ENCODE data around the gene SEMA3B. TPM values are rescaled to one million over a fixed set of nuclear protein-coding genes. Genes with fewer than 3 reads are reported as not detected.

Gene SEMA3B
- total RNA-seq, 1 experiment from 2014 or later, result 6.4 TPM

- Histone ChIP-seq H3K27ac (ENCODE audit: insufficient read length, low read depth, low read length) (no peak overlapping the region), H4K5ac (ENCODE audit: insufficient read length, low read depth, low read length) (no peak overlapping the region), H3K56ac (ENCODE audit: insufficient read length, low read depth, low read length) (no peak overlapping the region), H3K18ac (ENCODE audit: insufficient read length, low read depth, low read length) (no peak overlapping the region), H3T11ph (ENCODE audit: low read length) (no peak overlapping the region), H3K14ac (ENCODE audit: insufficient read depth, low read length) (no peak overlapping the region), H2BK15ac (ENCODE audit: low read depth, low read length) (no peak overlapping the region), H3K79me2 (ENCODE audit: insufficient read depth, low read length) (no peaks in the 10 kb centered on the region), H3K9ac (ENCODE audit: extremely low read depth, insufficient read length, low read length) (no peak overlapping the region), H3K27me3 (ENCODE audit: insufficient read depth, low read length) (peaks cover 16% of the 10 kb centered on the region; the same call in 1 of the 2 replicates), H2AK5ac (ENCODE audit: insufficient read length, low read length) (no peak overlapping the region), H2BK5ac (ENCODE audit: insufficient read length, low read length) (no peak overlapping the region), H2BK12ac (ENCODE audit: insufficient read length, low read depth, low read length) (no peak overlapping the region), H4K20me1 (ENCODE audit: control insufficient read depth, insufficient read depth, insufficient read length) (no peaks in the 10 kb centered on the region), H2AFZ (ENCODE audit: low read length) (no peak overlapping the region), H3K79me1 (ENCODE audit: insufficient read depth, low read depth, low read length, poor library complexity, severe bottlenecking) (no peaks in the 10 kb centered on the region), H3K9me3 (ENCODE audit: control insufficient read depth, low read depth, low read length) (no peaks in the 10 kb centered on the region), H4K8ac (replicated peaks; ENCODE audit: insufficient read length, low read depth, low read length) (no peak overlapping the region), H3K4me1 (ENCODE audit: insufficient read depth, low read length) (no peaks in the 10 kb centered on the region), H3K4ac (ENCODE audit: low read depth, low read length) (no peak overlapping the region), H2BK120ac (ENCODE audit: low read depth, low read length, poor library complexity, severe bottlenecking) (no peak overlapping the region), H4K91ac (ENCODE audit: insufficient read length, low read depth, low read length) (no peak overlapping the region), H3K23ac (ENCODE audit: insufficient read length, low read depth, low read length) (no peak overlapping the region), H3K23me2 (ENCODE audit: insufficient read length, low read depth, low read length, poor library complexity, severe bottlenecking) (peaks cover 10% of the 10 kb centered on the region), H2BK20ac (ENCODE audit: low read depth, low read length, poor library complexity, severe bottlenecking) (no peak overlapping the region), H3K4me2 (ENCODE audit: insufficient read depth, insufficient read length, low read length) (no peak overlapping the region)
- WGBS (ENCODE audit: extremely low coverage, insufficient read length, low lambda C conversion rate), result no CpG with 5 or more reads among the region's 17 CpGs
- no peak overlapping the region for H3K27ac Mint-ChIP-seq
- no peak for TF ChIP-seq CTCF (conservative IDR thresholded peaks at IDR 0.05)
- H3K27me3 Mint-ChIP-seq (ENCODE audit: low read depth), result peaks cover 57% of the 10 kb centered on the region
- no peaks in the 10 kb centered on the region; a peak in 1 of 7 replicates for H3K36me3 Mint-ChIP-seq (ENCODE audit: insufficient read depth in 1 of 3, low read depth in 3 of 3)
- H3K4me1 Mint-ChIP-seq, result peaks cover 22 to 30% of the 10 kb centered on the region in 2 experiments
- no peaks in the 10 kb centered on the region; a peak in 1 of 5 replicates for H3K9me3 Mint-ChIP-seq
- no peak overlapping the region for H3K4me3 Mint-ChIP-seq
- DNase-seq, result no peak
Observed at GRCh38 chr3:50276762-50277101, 7.8 kb downstream of the SEMA3B start.
